ENCODE data around the gene STK10. TPM values are rescaled to one million over a fixed set of nuclear protein-coding genes. Genes with fewer than 3 reads are reported as not detected.

The STK10 gene
- polyA plus RNA-seq, 2 of the 4 experiments (the other 2 are of a cell fraction), result 4.3 to 13.1 TPM

DNA sequence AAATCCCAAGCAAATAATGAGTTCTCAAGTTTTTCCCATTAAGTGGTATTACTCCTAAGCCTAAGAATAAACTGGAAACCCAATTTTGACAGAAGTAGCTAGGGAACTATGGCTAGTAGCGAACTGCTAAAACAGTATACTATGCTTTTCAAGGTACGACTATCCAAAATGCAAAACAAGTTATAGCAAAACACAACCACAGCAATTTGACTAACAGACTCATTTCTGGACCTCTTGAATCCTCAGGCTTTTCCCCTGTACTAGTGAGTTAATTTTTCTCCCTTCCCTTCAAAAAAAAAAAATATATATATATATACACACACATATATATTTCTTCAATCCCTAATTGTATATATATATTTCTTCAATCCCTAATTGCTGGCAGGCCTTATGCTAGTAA is 188.9 kb downstream of the STK10 start:
- 94% methylated on average over 2 of the region's 2 CpGs for WGBS (ENCODE audit: missing lambda C conversion rate)
- CTCF ChIA-PET, result interaction anchor here (0.7 kb wide), 1 partner anchor 87 kb away, joined by 3 read pairs; no protein-coding TSS in a partner anchor
- FAIRE-seq, result no peak
- TF ChIP-seq CEBPB (IDR thresholded peaks at IDR 0.05) (no peak), ZSCAN20 (CRISPR knock-in tag; IDR thresholded peaks at IDR 0.05) (no peak), POLR2A (IDR thresholded peaks at IDR 0.05; ENCODE audit: low read length) (no peak)
- Histone ChIP-seq H3K4me3 (no peak overlapping the region), H3K27ac (no peak overlapping the region), H3K9me3 (no peaks in the 10 kb centered on the region), H3K4me1 (peaks cover 31% of the 10 kb centered on the region), H3K4me2 (no peak overlapping the region)
- POLR2A ChIA-PET, result interaction anchor here (1.5 kb wide), 1 partner anchor 8 kb away, joined by 4 read pairs; the partner anchor contains the start of gene FBXW11
- DNase-seq (ENCODE audit: low read depth in 1 of 2, low spot score in 1 of 2), result no peak
- no peak for ATAC-seq

DNA sequence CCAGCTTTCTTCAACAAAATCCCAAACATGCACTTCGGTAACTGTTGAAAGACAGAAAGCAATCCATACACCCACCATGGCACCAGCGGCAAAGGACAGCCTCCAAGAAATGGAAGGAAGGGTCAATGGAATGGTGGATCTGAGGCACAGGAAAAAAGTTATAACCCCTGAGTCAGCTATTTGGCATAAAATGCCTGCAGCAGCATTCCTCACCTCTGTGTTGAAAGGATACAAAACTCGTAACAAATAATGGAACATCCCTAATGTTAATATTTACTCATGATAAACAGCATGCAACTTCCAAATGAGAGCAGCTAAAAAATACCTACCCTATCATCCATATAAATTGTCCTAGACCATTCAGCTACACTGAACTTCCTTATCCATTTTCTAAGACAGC is 191.0 kb downstream of the STK10 start:
- H3K4me2 ChIP-seq, result 0 out of 3 replicates have a peak overlapping the region, but pooled peaks have one; percentile 20
- WGBS (ENCODE audit: missing lambda C conversion rate), result 65% methylated on average over 3 of the region's 3 CpGs
- no peaks in the 10 kb centered on the region for H3K9me3 ChIP-seq
- ChIA-PET CTCF (interaction anchor here (0.9 to 2.4 kb wide), 7 partner anchors 9 to 296 kb away, joined by 3 to 10 read pairs (median 3); no protein-coding TSS in a partner anchor), POLR2A (interaction anchor here (1.6 kb wide), 1 partner anchor 9 kb away, joined by 5 read pairs; the partner anchor contains the start of gene FBXW11)
- no peak overlapping the region for H3K4me3 ChIP-seq
- ATAC-seq, result no peak
- TF ChIP-seq MAFK (IDR thresholded peaks at IDR 0.05; ENCODE audit: partially characterized antibody) (peak; percentile 93), BCL3 (IDR thresholded peaks at IDR 0.05) (no peak)
- peaks cover 14% of the 10 kb centered on the region; the same call in 2 of the 3 replicates for H3K4me1 ChIP-seq
- no peak for DNase-seq (ENCODE audit: low read depth in 1 of 2, low spot score in 1 of 2)
- no peak for FAIRE-seq
- no peak overlapping the region for H3K27ac ChIP-seq

GRCh38 chr5:171992813-171993212 is 195.2 kb downstream of the STK10 start:
- no peak for DNase-seq (ENCODE audit: low read depth in 1 of 2, low spot score in 1 of 2)
- no peak overlapping the region for H3K27ac ChIP-seq
- ChIA-PET POLR2A (no interaction called here), CTCF (no interaction called here)
- WGBS (ENCODE audit: missing lambda C conversion rate), result 92% methylated on average over 2 of the region's 2 CpGs
- ATAC-seq, result no peak
- FAIRE-seq, result no peak
- no peak overlapping the region for H3K4me2 ChIP-seq
- peaks cover 18% of the 10 kb centered on the region; the same call in 2 of the 3 replicates for H3K4me1 ChIP-seq
- no peaks in the 10 kb centered on the region for H3K9me3 ChIP-seq
- no peak overlapping the region for H3K4me3 ChIP-seq
- TF ChIP-seq CTCF (IDR thresholded peaks at IDR 0.05), result no peak
- TF ChIP-seq EHMT2 (IDR thresholded peaks at IDR 0.05; ENCODE audit: low read depth), result no peak
- TF ChIP-seq KDM1A (IDR thresholded peaks at IDR 0.05; ENCODE audit: low read depth), result no peak
- no peak for TF ChIP-seq RNF2 (IDR thresholded peaks at IDR 0.05; ENCODE audit: borderline replicate concordance, low read depth)
- TF ChIP-seq CHD2 (IDR thresholded peaks at IDR 0.05; ENCODE audit: low read length, partially characterized antibody), result no peak
- TF ChIP-seq BHLHE40 (IDR thresholded peaks at IDR 0.05; ENCODE audit: low read depth, low read length), result no peak
- no peak for TF ChIP-seq JUNB (IDR thresholded peaks at IDR 0.05)
- TF ChIP-seq GATA3 (IDR thresholded peaks at IDR 0.05; ENCODE audit: borderline replicate concordance), result no peak
- TF ChIP-seq SMC3 (IDR thresholded peaks at IDR 0.05), result no peak
- no peak for TF ChIP-seq KDM5A (IDR thresholded peaks at IDR 0.05)
- TF ChIP-seq NR3C1 (IDR thresholded peaks at IDR 0.05), result no peak
- no peak for TF ChIP-seq MYC (IDR thresholded peaks at IDR 0.05; ENCODE audit: borderline replicate concordance, low read length)
- no peak for TF ChIP-seq FOSL2 (IDR thresholded peaks at IDR 0.05)
- no peak for TF ChIP-seq FOSL2 (CRISPR knock-in tag; IDR thresholded peaks at IDR 0.05)

- Histone ChIP-seq H3K27ac (no peak overlapping the region), H3K9me3 (no peaks in the 10 kb centered on the region), H3K4me2 (no peak overlapping the region), H3K4me3 (no peak overlapping the region), H3K4me1 (peaks cover 16% of the 10 kb centered on the region; the same call in 2 of the 3 replicates)
- FAIRE-seq (no peak), ATAC-seq (no peak), DNase-seq (ENCODE audit: low read depth in 1 of 2, low spot score in 1 of 2) (no peak)
- POLR2A ChIA-PET, result no interaction called here
- TF ChIP-seq NR3C1 (IDR thresholded peaks at IDR 0.05) (no peak), EHMT2 (IDR thresholded peaks at IDR 0.05; ENCODE audit: low read depth) (no peak), MAZ (IDR thresholded peaks at IDR 0.05; ENCODE audit: borderline replicate concordance, low read depth, low read length) (no peak), KDM1A (IDR thresholded peaks at IDR 0.05; ENCODE audit: low read depth) (no peak), HDAC2 (IDR thresholded peaks at IDR 0.05) (no peak), NFE2L2 (conservative IDR thresholded peaks at IDR 0.05; ENCODE audit: low read length) (no peak), RNF2 (IDR thresholded peaks at IDR 0.05; ENCODE audit: borderline replicate concordance, low read depth) (no peak), HES2 (IDR thresholded peaks at IDR 0.05) (no peak)
- CTCF ChIA-PET, result interaction anchor here (1.1 kb wide), 1 partner anchor 31 kb away, joined by 4 read pairs; no protein-coding TSS in a partner anchor
- WGBS (ENCODE audit: missing lambda C conversion rate), result 95% methylated on average over 3 of the region's 3 CpGs
Measured at GRCh38 chr5:171992305-171992704, 195.7 kb downstream of the STK10 start.
